BE2C (cell line): Measurements from ENCODE around the gene PCDHA7.
"Not testable (repeated sequence)": the region's sequence is repeated elsewhere in the genome, so short reads cannot be mapped to it uniquely, and the experiment has no call there.

Source experiments
- DNase-seq: peaks from one replicate; pipeline ENCODE4 v3.0.0-alpha.2; 2020
- H3K27me3 ChIP-seq: fragments of 250-450 bp; sonication (Bioruptor Pico); 2 replicates; pipeline ENCODE4 v1.5.1; 2020; ENCODE audit warnings: mild to moderate bottlenecking
- H3K36me3 ChIP-seq: fragments of 250-450 bp; sonication (Bioruptor Pico); 2 replicates; pipeline ENCODE4 v1.5.1; 2020; ENCODE audit warnings: mild to moderate bottlenecking
- H3K4me1 ChIP-seq: fragments of 250-450 bp; sonication (Bioruptor Pico); 2 replicates; pipeline ENCODE4 v1.5.1; 2020
- H3K4me3 ChIP-seq: 2 replicates; pipeline ENCODE4 v1.5.1; 2011; ENCODE audit warnings: low read depth, low read length
- H3K9me3 ChIP-seq: fragments of 250-450 bp; sonication (Bioruptor Pico); 2 replicates; pipeline ENCODE4 v1.5.1; 2020
- TF ChIP-seq, protein P1 (sequence below): IDR thresholded peaks from 2 replicates; pipeline ENCODE4 v1.5.1; 2012; ENCODE audit warnings: mild to moderate bottlenecking, low read depth, low read length

PCDHA7 gene

DNA sequence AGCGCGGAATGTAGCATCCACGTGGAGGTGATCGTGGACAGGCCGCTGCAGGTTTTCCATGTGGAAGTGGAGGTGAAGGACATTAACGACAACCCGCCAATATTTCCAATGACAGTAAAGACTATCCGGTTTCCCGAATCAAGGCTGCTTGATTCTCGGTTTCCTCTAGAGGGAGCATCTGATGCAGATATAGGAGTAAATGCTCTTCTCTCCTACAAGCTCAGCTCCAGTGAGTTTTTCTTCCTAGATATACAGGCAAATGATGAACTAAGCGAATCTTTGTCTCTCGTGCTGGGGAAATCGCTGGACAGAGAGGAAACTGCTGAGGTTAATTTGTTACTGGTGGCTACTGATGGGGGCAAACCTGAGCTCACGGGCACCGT is 38.8 kb upstream of the PCDHA7 start:
- peak overlapping the region; percentile 88 for H3K4me3 ChIP-seq
- DNase-seq = peak; percentile 57
- TF ChIP-seq, protein P1, sequence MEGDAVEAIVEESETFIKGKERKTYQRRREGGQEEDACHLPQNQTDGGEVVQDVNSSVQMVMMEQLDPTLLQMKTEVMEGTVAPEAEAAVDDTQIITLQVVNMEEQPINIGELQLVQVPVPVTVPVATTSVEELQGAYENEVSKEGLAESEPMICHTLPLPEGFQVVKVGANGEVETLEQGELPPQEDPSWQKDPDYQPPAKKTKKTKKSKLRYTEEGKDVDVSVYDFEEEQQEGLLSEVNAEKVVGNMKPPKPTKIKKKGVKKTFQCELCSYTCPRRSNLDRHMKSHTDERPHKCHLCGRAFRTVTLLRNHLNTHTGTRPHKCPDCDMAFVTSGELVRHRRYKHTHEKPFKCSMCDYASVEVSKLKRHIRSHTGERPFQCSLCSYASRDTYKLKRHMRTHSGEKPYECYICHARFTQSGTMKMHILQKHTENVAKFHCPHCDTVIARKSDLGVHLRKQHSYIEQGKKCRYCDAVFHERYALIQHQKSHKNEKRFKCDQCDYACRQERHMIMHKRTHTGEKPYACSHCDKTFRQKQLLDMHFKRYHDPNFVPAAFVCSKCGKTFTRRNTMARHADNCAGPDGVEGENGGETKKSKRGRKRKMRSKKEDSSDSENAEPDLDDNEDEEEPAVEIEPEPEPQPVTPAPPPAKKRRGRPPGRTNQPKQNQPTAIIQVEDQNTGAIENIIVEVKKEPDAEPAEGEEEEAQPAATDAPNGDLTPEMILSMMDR = peak; percentile 85

DNA sequence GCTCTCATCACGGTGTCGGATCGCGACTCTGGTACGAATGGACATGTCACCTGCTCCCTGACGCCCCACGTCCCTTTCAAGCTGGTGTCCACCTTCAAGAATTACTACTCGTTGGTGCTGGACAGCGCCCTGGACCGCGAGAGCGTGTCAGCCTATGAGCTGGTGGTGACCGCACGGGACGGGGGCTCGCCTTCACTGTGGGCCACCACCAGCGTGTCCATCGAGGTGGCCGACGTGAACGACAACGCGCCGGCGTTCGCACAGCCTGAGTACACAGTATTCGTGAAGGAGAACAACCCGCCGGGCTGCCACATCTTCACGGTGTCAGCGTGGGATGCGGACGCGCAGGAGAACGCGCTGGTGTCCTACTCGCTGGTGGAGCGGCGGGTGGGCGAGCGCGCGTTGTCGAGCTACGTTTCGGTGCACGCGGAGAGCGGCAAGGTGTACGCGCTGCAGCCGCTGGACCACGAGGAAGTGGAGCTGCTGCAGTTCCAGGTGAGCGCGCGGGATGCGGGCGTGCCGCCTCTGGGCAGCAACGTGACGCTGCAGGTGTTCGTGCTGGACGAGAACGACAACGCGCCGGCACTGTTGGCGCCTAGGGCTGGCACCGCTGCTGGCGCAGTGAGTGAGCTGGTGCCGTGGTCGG is 37.9 kb upstream of the PCDHA7 start:
- H3K9me3 ChIP-seq, H3K27me3 ChIP-seq, H3K36me3 ChIP-seq, H3K4me3 ChIP-seq, H3K4me1 ChIP-seq, DNase-seq: not testable (repeated sequence)

More for the DNA sequence above, 38.8 kb upstream of the PCDHA7 start:
- H3K27me3 ChIP-seq = no peaks in the 10 kb centered on the region
- H3K4me1 ChIP-seq = no peaks in the 10 kb centered on the region
- no peaks in the 10 kb centered on the region; the same call in 1 of the 2 replicates for H3K36me3 ChIP-seq
- no peaks in the 10 kb centered on the region; the same call in none of the 2 replicates for H3K9me3 ChIP-seq

DNA sequence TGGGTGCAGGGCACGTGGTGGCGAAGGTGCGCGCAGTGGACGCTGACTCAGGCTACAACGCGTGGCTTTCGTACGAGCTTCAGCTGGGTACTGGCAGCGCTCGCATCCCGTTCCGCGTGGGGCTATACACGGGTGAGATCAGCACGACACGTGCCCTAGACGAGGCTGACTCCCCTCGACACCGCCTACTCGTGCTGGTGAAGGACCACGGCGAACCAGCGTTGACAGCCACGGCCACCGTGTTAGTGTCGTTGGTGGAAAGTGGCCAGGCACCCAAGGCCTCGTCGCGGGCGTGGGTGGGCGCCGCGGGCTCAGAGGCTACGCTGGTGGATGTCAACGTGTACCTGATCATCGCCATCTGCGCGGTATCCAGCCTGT is 37.4 kb upstream of the PCDHA7 start:
- Histone ChIP-seq H3K4me1 (no peaks in the 10 kb centered on the region), H3K36me3 (peaks cover under 1% of the 10 kb centered on the region), H3K27me3 (no peaks in the 10 kb centered on the region), H3K4me3 (no peak overlapping the region), H3K9me3 (peaks cover 6% of the 10 kb centered on the region)
- no peak for DNase-seq
- TF ChIP-seq, protein P1 = no peak

DNA sequence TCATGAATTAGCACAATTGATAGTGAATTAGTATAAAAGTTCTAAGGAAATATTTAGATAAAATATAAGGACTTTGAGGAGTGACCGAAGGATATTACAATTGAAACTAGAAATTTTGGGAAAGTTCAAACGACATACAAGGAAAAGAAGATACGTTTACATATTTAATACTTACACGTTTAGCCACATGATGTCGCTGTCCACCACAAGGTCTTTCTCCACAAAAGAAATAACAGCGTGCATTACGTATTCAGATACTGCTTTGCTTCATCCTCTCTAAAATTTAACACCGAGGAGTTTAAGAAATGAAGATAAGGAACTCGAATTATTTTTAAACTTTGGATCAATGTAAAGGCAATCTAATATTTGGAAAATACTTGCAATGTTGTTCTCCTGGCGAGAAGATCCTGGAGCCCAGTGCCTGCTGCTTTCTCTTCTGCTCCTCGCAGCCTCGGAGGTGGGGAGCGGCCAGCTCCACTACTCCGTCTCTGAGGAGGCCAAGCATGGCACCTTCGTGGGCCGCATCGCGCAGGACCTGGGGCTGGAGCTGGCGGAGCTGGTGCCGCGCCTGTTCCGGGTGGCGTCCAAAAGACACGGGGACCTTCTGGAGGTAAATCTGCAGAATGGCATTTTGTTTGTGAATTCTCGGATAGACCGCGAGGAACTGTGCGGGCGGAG is 33.1 kb upstream of the PCDHA7 start, which contains the start of gene PCDHA3:
TSS of gene PCDHA3 (plus strand) at position 242 of the 678 bp plus-strand sequence.
- no peaks in the 10 kb centered on the region for H3K27me3 ChIP-seq
- no peaks in the 10 kb centered on the region for H3K4me1 ChIP-seq
- peaks cover 8% of the 10 kb centered on the region for H3K9me3 ChIP-seq
- H3K4me3 ChIP-seq = no peak within 1 kb of the TSS
- DNase-seq = no peak
- TF ChIP-seq, protein P1 = no peak
- peaks cover 8% of the 10 kb centered on the region for H3K36me3 ChIP-seq

DNA sequence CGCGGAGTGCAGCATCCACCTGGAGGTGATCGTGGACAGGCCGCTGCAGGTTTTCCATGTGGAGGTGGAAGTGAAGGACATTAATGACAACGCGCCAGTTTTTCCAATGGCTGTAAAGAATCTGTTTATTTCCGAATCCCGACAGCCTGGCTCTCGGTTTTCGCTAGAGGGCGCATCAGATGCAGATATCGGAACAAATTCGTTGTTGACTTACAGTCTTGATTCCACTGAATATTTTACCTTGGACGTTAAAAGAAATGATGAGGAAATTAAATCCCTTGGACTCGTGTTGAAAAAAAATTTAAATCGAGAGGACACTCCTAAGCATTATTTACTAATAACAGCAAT is 32.6 kb upstream of the PCDHA7 start:
- Histone ChIP-seq H3K9me3 (peaks cover 8% of the 10 kb centered on the region; the same call in 1 of the 2 replicates), H3K36me3 (peaks cover 8% of the 10 kb centered on the region), H3K4me3 (no peak overlapping the region), H3K27me3 (no peaks in the 10 kb centered on the region), H3K4me1 (no peaks in the 10 kb centered on the region)
- TF ChIP-seq, protein P1 = no peak
- no peak for DNase-seq

DNA sequence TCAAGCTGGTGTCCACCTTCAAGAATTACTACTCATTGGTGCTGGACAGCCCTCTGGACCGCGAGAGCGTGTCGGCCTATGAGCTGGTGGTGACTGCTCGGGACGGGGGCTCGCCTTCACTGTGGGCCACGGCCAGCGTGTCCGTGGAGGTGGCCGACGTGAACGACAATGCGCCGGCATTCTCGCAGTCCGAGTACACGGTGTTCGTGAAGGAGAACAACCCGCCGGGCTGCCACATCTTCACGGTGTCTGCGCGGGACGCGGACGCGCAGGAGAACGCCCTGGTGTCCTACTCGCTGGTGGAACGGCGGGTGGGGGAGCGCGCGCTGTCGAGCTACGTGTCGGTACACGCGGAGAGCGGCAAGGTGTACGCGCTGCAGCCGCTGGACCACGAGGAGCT is 31.7 kb upstream of the PCDHA7 start:
- H3K36me3 ChIP-seq, H3K4me1 ChIP-seq, H3K27me3 ChIP-seq, DNase-seq, H3K9me3 ChIP-seq, H3K4me3 ChIP-seq: not testable (repeated sequence)

DNA sequence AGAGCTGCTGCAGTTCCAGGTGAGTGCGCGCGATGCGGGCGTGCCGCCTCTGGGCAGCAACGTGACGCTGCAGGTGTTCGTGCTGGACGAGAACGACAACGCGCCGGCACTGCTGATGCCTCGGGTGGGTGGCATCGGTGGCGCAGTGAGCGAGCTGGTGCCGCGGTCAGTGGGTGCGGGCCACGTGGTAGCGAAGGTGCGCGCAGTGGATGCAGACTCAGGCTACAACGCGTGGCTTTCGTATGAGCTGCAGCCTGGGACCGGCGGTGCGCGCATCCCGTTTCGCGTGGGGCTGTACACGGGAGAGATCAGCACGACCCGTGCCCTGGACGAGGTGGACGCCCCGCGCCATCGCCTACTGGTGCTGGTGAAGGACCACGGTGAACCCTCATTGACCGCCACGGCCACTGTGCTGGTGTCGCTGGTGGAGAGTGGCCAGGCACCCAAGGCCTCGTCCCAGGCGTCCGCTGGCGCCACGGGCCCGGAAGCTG is 31.2 kb upstream of the PCDHA7 start:
- no peak overlapping the region for H3K4me3 ChIP-seq
- DNase-seq = no peak
- H3K4me1 ChIP-seq = no peaks in the 10 kb centered on the region
- TF ChIP-seq, protein P1 = no peak
- H3K36me3 ChIP-seq = peaks cover 8% of the 10 kb centered on the region
- H3K27me3 ChIP-seq = no peaks in the 10 kb centered on the region
- peaks cover 8% of the 10 kb centered on the region; the same call in 1 of the 2 replicates for H3K9me3 ChIP-seq
